OCI-LY3 (cell line): Measurements from ENCODE around the gene DTNBP1.

Source experiments
- EZH2phosphoT487 ChIP-seq: fragments of 200-600 bp; shearing (Covaris generic); IDR thresholded peaks from 2 replicates; pipeline ENCODE4 v1.6.1; 2018; ENCODE audit warnings: antibody characterized with exemption, mixed run types, low read depth
- TF ChIP-seq, protein P1 (sequence below): fragments of 200-600, 300-600 bp; sonication (generic); IDR thresholded peaks from 2 replicates; pipeline ENCODE4 v1.5.1; 2014; ENCODE audit warnings: antibody characterized with exemption, low read length, low read depth

DNA sequence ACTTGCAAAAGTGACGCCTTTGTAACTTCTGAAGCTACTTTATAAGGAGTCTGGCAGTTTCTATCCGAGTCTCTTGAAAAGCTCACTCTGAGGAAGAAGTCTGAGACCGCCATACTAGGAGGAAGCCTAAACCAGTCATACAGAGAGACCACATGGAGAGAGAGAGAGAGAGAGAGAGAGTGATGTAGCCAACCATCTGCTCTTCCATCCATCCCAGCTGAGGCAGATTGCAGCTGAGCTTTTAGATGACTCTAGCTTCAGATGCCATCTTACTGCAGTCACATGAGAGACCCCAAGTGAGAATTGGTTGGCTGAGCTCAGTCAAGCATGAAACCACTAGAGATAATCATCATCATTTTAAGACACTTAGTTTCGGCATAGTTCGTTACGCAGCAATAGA is 15.0 kb upstream of the DTNBP1 start:
- TF ChIP-seq, protein P1, sequence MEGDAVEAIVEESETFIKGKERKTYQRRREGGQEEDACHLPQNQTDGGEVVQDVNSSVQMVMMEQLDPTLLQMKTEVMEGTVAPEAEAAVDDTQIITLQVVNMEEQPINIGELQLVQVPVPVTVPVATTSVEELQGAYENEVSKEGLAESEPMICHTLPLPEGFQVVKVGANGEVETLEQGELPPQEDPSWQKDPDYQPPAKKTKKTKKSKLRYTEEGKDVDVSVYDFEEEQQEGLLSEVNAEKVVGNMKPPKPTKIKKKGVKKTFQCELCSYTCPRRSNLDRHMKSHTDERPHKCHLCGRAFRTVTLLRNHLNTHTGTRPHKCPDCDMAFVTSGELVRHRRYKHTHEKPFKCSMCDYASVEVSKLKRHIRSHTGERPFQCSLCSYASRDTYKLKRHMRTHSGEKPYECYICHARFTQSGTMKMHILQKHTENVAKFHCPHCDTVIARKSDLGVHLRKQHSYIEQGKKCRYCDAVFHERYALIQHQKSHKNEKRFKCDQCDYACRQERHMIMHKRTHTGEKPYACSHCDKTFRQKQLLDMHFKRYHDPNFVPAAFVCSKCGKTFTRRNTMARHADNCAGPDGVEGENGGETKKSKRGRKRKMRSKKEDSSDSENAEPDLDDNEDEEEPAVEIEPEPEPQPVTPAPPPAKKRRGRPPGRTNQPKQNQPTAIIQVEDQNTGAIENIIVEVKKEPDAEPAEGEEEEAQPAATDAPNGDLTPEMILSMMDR = no peak
- no peak for TF ChIP-seq EZH2phosphoT487
